Naive thymus-derived CD4-positive, alpha-beta T cell (primary cell): ENCODE data around the gene NINJ2. TPM values are rescaled to one million over a fixed set of nuclear protein-coding genes. Genes with fewer than 3 reads are reported as not detected.
A peak's percentile ranks its signal among the peaks of the same experiment; 100 is the strongest.

ENCODE experiments used
- ATAC-seq: fragments of 150-1000 bp; cut with Tn5 transposase; 2 replicates; pipeline ENCODE4 v1.10.0; 2021; ENCODE audit warnings: mild to moderate bottlenecking, moderate library complexity
- CTCF ChIA-PET: fragments of 350-600 bp; sonication (Branson Sonifier 250); formaldehyde crosslinking; loops from one replicate; lab custom pipeline; 2021; ENCODE audit warnings: antibody characterized with exemption; lab: Charles Lee
- POLR2A ChIA-PET: fragments of 350-600 bp; sonication (Branson Sonifier 250); formaldehyde crosslinking; loops from one replicate; lab custom pipeline; 2021; ENCODE audit warnings: antibody characterized with exemption, inconsistent platforms; lab: Charles Lee
- DNase-seq, 9 donors: peaks; one replicate each; pipeline versions ENCODE4 v3.0.0 to v3.0.0-alpha.2; 2020 to 2022; ENCODE audit warnings: mixed read lengths in 1 of 9
- H3K27ac ChIP-seq: one replicate; pipeline ENCODE4 v1.7.0; 2013; ENCODE audit warnings: mild to moderate bottlenecking, low read depth, low read length, moderate library complexity
- H3K27me3 ChIP-seq, 2 donors: one replicate each; pipeline ENCODE4 v1.7.0; 2013; ENCODE audit warnings: low read length in 2 of 2, mild to moderate bottlenecking in 2 of 2, moderate library complexity in 2 of 2; ENCODE audit not compliant: control insufficient read depth in 2 of 2, insufficient read depth in 2 of 2
- H3K36me3 ChIP-seq, 3 experiments: 1 replicate in 2 of 3; 2 replicates in 1 of 3; pipeline ENCODE4 v1.7.0; 2013; ENCODE audit warnings: low read length in 3 of 3, mild to moderate bottlenecking in 3 of 3, moderate library complexity in 1 of 3; ENCODE audit not compliant: insufficient read depth in 3 of 3, control insufficient read depth in 2 of 3
- H3K4me1 ChIP-seq, 2 donors: one replicate each; pipeline ENCODE4 v1.7.0; 2013; ENCODE audit warnings: low read length in 2 of 2, mild to moderate bottlenecking in 2 of 2, moderate library complexity in 1 of 2; ENCODE audit not compliant: control insufficient read depth in 2 of 2, insufficient read depth in 2 of 2
- H3K4me3 ChIP-seq: 2 replicates; pipeline ENCODE4 v1.7.0; 2013; ENCODE audit warnings: mild to moderate bottlenecking, low read length
- H3K9me3 ChIP-seq, 3 experiments: 1 replicate in 2 of 3; 2 replicates in 1 of 3; pipeline ENCODE4 v1.7.0; 2013; ENCODE audit warnings: low read length in 3 of 3; ENCODE audit not compliant: control insufficient read depth in 2 of 3
- H3K27ac Mint-ChIP-seq, 9 donors: one replicate each; pipeline ENCODE4 v1.8.0; 2020 to 2022; ENCODE audit warnings: mixed read lengths in 9 of 9, mild to moderate bottlenecking in 8 of 9, moderate library complexity in 5 of 9, inconsistent platforms in 2 of 9
- H3K27me3 Mint-ChIP-seq, 5 donors: one replicate each; pipeline ENCODE4 v1.8.0; 2021 to 2022; ENCODE audit warnings: mixed read lengths in 5 of 5, mild to moderate bottlenecking in 1 of 5
- H3K36me3 Mint-ChIP-seq, 5 donors: one replicate each; pipeline ENCODE4 v1.8.0; 2020 to 2022; ENCODE audit warnings: mixed read lengths in 5 of 5, mild to moderate bottlenecking in 3 of 5, inconsistent platforms in 1 of 5
- H3K4me1 Mint-ChIP-seq, 7 donors: one replicate each; pipeline ENCODE4 v1.8.0; 2020 to 2022; ENCODE audit warnings: mixed read lengths in 7 of 7, mild to moderate bottlenecking in 3 of 7, inconsistent platforms in 1 of 7
- H3K4me3 Mint-ChIP-seq, 10 donors: one replicate each; pipeline ENCODE4 v1.8.0; 2020 to 2022; ENCODE audit warnings: mild to moderate bottlenecking in 10 of 10, mixed read lengths in 10 of 10, moderate library complexity in 6 of 10, inconsistent platforms in 2 of 10
- H3K9me3 Mint-ChIP-seq, 11 donors: one replicate each; pipeline ENCODE4 v1.8.0; 2020 to 2022; ENCODE audit warnings: mixed read lengths in 11 of 11, mild to moderate bottlenecking in 4 of 11, inconsistent platforms in 1 of 11, moderate library complexity in 1 of 11
- intact Hi-C, 2 donors: fragments of 100-400 bp; cut with micrococcal nuclease; formaldehyde crosslinking; loops; one replicate each; pipeline ENCODE4 v1.15.1; 2023
- polyA plus RNA-seq, 2 donors: library from polyadenylated mRNA; unstranded; fragments of 300-500 nt; fragmentation: Illumina TruSeq; gene quantifications; one replicate each; pipeline ENCODE4 v1.2.3, GENCODE V29; 2021
- total RNA-seq, 6 experiments: library from RNA in 5 of 6; stranded (reverse) in 5 of 6; gene quantifications; 1 replicate in 5 of 6; 2 replicates in 1 of 6; pipeline ENCODE4 v1.2.3 and lab custom pipeline; 2021 to 2026

Gene NINJ2
- total and polyA plus RNA-seq, 7 experiments from 2014 or later: 0.84 to 11.2 (median 5.1) TPM

GRCh38 chr12:678747-679712 is 15.8 kb upstream of the NINJ2 start:
- H3K4me3 ChIP-seq: no peak overlapping the region
- POLR2A ChIA-PET: interaction anchor here (0.6 kb wide), 1 partner anchor 74 kb away, joined by 4 read pairs; no protein-coding TSS in a partner anchor
- peaks cover 11 to 21% of the 10 kb centered on the region in 2 donors for H3K4me1 ChIP-seq
- H3K27ac ChIP-seq: no peak overlapping the region
- no peak overlapping the region for H3K4me3 Mint-ChIP-seq
- CTCF ChIA-PET: no interaction called here
- no peaks in the 10 kb centered on the region for H3K36me3 ChIP-seq
- no peaks in the 10 kb centered on the region for H3K9me3 ChIP-seq
- H3K27ac Mint-ChIP-seq: peak overlapping the region in 5 of 9 donors; percentile 14 to 59 (median 42)
- no peaks in the 10 kb centered on the region for H3K27me3 ChIP-seq
- no peak for DNase-seq
- H3K36me3 Mint-ChIP-seq: peaks cover 0 to 7% (median 0%) of the 10 kb centered on the region in 5 donors
- peaks cover 8 to 44% (median 35%) of the 10 kb centered on the region in 7 donors for H3K4me1 Mint-ChIP-seq
- ATAC-seq: no peak
- H3K27me3 Mint-ChIP-seq: no peaks in the 10 kb centered on the region
- intact Hi-C loops: no loop called here
- H3K9me3 Mint-ChIP-seq: no peaks in the 10 kb centered on the region

GRCh38 chr12:675562-675961 is 12.3 kb upstream of the NINJ2 start:
- DNase-seq: no peak
- peaks cover 28 to 62% (median 48%) of the 10 kb centered on the region in 7 donors for H3K4me1 Mint-ChIP-seq
- ChIA-PET POLR2A (interaction anchor here (1.1 to 4.3 kb wide), 3 partner anchors 10 to 75 kb away, joined by 3 to 28 read pairs (median 6); partner anchors contain the start of gene WNK1), CTCF (interaction anchor here (0.7 kb wide), 1 partner anchor 431 kb away, joined by 3 read pairs; no protein-coding TSS in a partner anchor)
- Histone ChIP-seq H3K4me3 (no peak overlapping the region), H3K36me3 (no peaks in the 10 kb centered on the region), H3K27ac (no peak overlapping the region), H3K9me3 (no peaks in the 10 kb centered on the region), H3K4me1 (peaks cover 31 to 44% of the 10 kb centered on the region in 2 donors), H3K27me3 (no peaks in the 10 kb centered on the region)
- intact Hi-C loops: loop anchor here in 1 of 2 donors (2.0 kb wide), 1 partner anchor 15 kb away; no protein-coding TSS in a partner anchor
- H3K9me3 Mint-ChIP-seq: peaks cover 0 to 1% (median 0%) of the 10 kb centered on the region in 11 donors
- peaks cover 0 to 3% (median 0%) of the 10 kb centered on the region in 5 donors for H3K36me3 Mint-ChIP-seq
- H3K27me3 Mint-ChIP-seq: no peaks in the 10 kb centered on the region
- ATAC-seq: no peak
- peak overlapping the region in 1 of 10 donors; percentile 43 for H3K4me3 Mint-ChIP-seq
- H3K27ac Mint-ChIP-seq: peak overlapping the region in 8 of 9 donors; percentile 41 to 96 (median 68)

- peak overlapping the region; percentile 58 for H3K27ac ChIP-seq
- Mint-ChIP-seq H3K4me1 (peaks cover 28 to 65% (median 51%) of the 10 kb centered on the region in 7 donors), H3K27ac (peak overlapping the region; percentile 71 to 96 (median 89)), H3K36me3 (no peaks in the 10 kb centered on the region), H3K27me3 (no peaks in the 10 kb centered on the region), H3K9me3 (peaks cover 0 to 1% (median 0%) of the 10 kb centered on the region in 11 donors), H3K4me3 (peak overlapping the region; percentile 31 to 80 (median 69))
- peak; percentile 95 for ATAC-seq
- H3K36me3 ChIP-seq: no peaks in the 10 kb centered on the region
- H3K4me3 ChIP-seq: peak overlapping the region; percentile 5
- intact Hi-C loops: loop anchor here (1.0 to 5.0 kb wide), 7 partner anchors 11 to 78 kb away; partner anchors contain the start of gene WNK1 (in 2 of the 2)
- H3K4me1 ChIP-seq: peaks cover 31 to 49% of the 10 kb centered on the region in 2 donors
- POLR2A ChIA-PET: interaction anchor here (0.7 to 4.3 kb wide), 7 partner anchors 11 to 80 kb away, joined by 3 to 28 read pairs (median 6); partner anchors contain the start of gene WNK1
- no peaks in the 10 kb centered on the region for H3K27me3 ChIP-seq
- CTCF ChIA-PET: interaction anchor here (1.1 to 2.9 kb wide), 2 partner anchors 12 to 77 kb away, joined by 4 to 14 read pairs; partner anchors contain the start of gene WNK1
- peak in 8 of 9 donors; percentile 54 to 84 (median 74) for DNase-seq
- no peaks in the 10 kb centered on the region for H3K9me3 ChIP-seq
Observed at GRCh38 chr12:674272-674781, 11.1 kb upstream of the NINJ2 start.

- H3K36me3 ChIP-seq: no peaks in the 10 kb centered on the region
- no peaks in the 10 kb centered on the region for H3K27me3 ChIP-seq
- H3K4me3 ChIP-seq: peak overlapping the region; percentile 5
- intact Hi-C loops: loop anchor here (1.0 to 5.0 kb wide), 7 partner anchors 11 to 78 kb away; partner anchors contain the start of gene WNK1 (in 2 of the 2)
- DNase-seq (no peak), ATAC-seq (no peak)
- peak overlapping the region; percentile 31 to 80 (median 70) for H3K4me3 Mint-ChIP-seq
- peak overlapping the region; percentile 71 to 96 (median 89) for H3K27ac Mint-ChIP-seq
- H3K4me1 Mint-ChIP-seq: peaks cover 28 to 63% (median 52%) of the 10 kb centered on the region in 7 donors
- H3K9me3 ChIP-seq: no peaks in the 10 kb centered on the region
- ChIA-PET POLR2A (interaction anchor here (0.7 to 4.3 kb wide), 8 partner anchors 10 to 81 kb away, joined by 3 to 28 read pairs (median 6); partner anchors contain the start of gene WNK1), CTCF (interaction anchor here (0.9 to 2.9 kb wide), 3 partner anchors 13 to 81 kb away, joined by 3 to 14 read pairs (median 4); partner anchors contain the start of gene WNK1)
- peaks cover 31 to 49% of the 10 kb centered on the region in 2 donors for H3K4me1 ChIP-seq
- peaks cover 0 to 1% (median 0%) of the 10 kb centered on the region in 11 donors for H3K9me3 Mint-ChIP-seq
- H3K27ac ChIP-seq: peak overlapping the region; percentile 58
- H3K27me3 Mint-ChIP-seq: no peaks in the 10 kb centered on the region
- H3K36me3 Mint-ChIP-seq: no peaks in the 10 kb centered on the region
Observed at GRCh38 chr12:673849-674248, 10.6 kb upstream of the NINJ2 start.

- intact Hi-C loops: loop anchor here in 1 of 2 donors (2.0 kb wide), 1 partner anchor 21 kb away; no protein-coding TSS in a partner anchor
- H3K27me3 ChIP-seq: no peaks in the 10 kb centered on the region
- no peaks in the 10 kb centered on the region for H3K9me3 ChIP-seq
- no peak for DNase-seq
- H3K27me3 Mint-ChIP-seq: peaks cover 0 to 2% (median 0%) of the 10 kb centered on the region in 5 donors
- ChIA-PET POLR2A (interaction anchor here (0.7 kb wide), 1 partner anchor 57 kb away, joined by 3 read pairs; no protein-coding TSS in a partner anchor), CTCF (interaction anchor here (1.8 kb wide), 1 partner anchor 8 kb away, joined by 3 read pairs; no protein-coding TSS in a partner anchor)
- H3K36me3 ChIP-seq: no peaks in the 10 kb centered on the region
- no peak overlapping the region for H3K27ac ChIP-seq
- H3K4me1 ChIP-seq: peaks cover 33 to 51% of the 10 kb centered on the region in 2 donors
- no peak for ATAC-seq
- H3K27ac Mint-ChIP-seq: peak overlapping the region in 1 of 9 donors; percentile 69
- H3K36me3 Mint-ChIP-seq: no peaks in the 10 kb centered on the region
- peaks cover 0 to 1% (median 0%) of the 10 kb centered on the region in 11 donors for H3K9me3 Mint-ChIP-seq
- no peak overlapping the region for H3K4me3 ChIP-seq
- H3K4me3 Mint-ChIP-seq: no peak overlapping the region
- H3K4me1 Mint-ChIP-seq: peaks cover 48 to 70% (median 66%) of the 10 kb centered on the region in 7 donors
Observed at GRCh38 chr12:669576-669945, 6.3 kb upstream of the NINJ2 start.
